ENCODE data around the gene PNPLA3.

DNA sequence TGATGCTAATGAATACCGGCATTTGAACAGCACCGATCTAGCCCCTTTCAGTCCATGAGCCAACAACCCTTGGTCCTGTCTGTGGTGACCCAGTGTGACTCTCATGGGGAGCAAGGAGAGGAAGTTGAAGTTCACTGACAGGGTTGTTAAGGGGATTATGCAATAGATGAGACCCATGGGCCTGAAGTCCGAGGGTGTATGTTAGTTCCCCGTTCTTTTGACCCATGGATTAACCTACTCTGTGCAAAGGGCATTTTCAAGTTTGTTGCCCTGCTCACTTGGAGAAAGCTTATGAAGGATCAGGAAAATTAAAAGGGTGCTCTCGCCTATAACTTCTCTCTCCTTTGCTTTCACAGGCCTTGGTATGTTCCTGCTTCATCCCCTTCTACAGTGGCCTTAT is 4.9 kb downstream of the PNPLA3 start:
- TF ChIP-seq BHLHE40 (IDR thresholded peaks at IDR 0.05; ENCODE audit: low read depth, low read length): no peak
- TF ChIP-seq, protein P1, sequence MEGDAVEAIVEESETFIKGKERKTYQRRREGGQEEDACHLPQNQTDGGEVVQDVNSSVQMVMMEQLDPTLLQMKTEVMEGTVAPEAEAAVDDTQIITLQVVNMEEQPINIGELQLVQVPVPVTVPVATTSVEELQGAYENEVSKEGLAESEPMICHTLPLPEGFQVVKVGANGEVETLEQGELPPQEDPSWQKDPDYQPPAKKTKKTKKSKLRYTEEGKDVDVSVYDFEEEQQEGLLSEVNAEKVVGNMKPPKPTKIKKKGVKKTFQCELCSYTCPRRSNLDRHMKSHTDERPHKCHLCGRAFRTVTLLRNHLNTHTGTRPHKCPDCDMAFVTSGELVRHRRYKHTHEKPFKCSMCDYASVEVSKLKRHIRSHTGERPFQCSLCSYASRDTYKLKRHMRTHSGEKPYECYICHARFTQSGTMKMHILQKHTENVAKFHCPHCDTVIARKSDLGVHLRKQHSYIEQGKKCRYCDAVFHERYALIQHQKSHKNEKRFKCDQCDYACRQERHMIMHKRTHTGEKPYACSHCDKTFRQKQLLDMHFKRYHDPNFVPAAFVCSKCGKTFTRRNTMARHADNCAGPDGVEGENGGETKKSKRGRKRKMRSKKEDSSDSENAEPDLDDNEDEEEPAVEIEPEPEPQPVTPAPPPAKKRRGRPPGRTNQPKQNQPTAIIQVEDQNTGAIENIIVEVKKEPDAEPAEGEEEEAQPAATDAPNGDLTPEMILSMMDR (conservative IDR thresholded peaks at IDR 0.05; ENCODE audit: low read depth, low read length): no peak
- no peak for TF ChIP-seq RCOR1 (IDR thresholded peaks at IDR 0.05; ENCODE audit: insufficient replicate concordance, low read length)
- no peak for TF ChIP-seq POLR2A (IDR thresholded peaks at IDR 0.05; ENCODE audit: low read depth, low read length)
- no peak for TF ChIP-seq CHD1 (IDR thresholded peaks at IDR 0.05; ENCODE audit: low read depth, low read length)
- TF ChIP-seq, protein P2, sequence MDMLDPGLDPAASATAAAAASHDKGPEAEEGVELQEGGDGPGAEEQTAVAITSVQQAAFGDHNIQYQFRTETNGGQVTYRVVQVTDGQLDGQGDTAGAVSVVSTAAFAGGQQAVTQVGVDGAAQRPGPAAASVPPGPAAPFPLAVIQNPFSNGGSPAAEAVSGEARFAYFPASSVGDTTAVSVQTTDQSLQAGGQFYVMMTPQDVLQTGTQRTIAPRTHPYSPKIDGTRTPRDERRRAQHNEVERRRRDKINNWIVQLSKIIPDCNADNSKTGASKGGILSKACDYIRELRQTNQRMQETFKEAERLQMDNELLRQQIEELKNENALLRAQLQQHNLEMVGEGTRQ (IDR thresholded peaks at IDR 0.05; ENCODE audit: low read depth, low read length): no peak
- TF ChIP-seq RAD21 (IDR thresholded peaks at IDR 0.05; ENCODE audit: low read length): no peak
- no peak for TF ChIP-seq FOS (IDR thresholded peaks at IDR 0.05; ENCODE audit: low read depth, low read length)
- TF ChIP-seq MXI1 (IDR thresholded peaks at IDR 0.05; ENCODE audit: borderline replicate concordance, low read depth, low read length): no peak
